ENCODE results near the gene ACTMAP. TPM values are rescaled to one million over a fixed set of nuclear protein-coding genes. Genes with fewer than 3 reads are reported as not detected.
A peak's percentile ranks its signal among the peaks of the same experiment; 100 is the strongest.

Gene ACTMAP
- total and polyA plus RNA-seq, 9 of the 15 experiments (the other 6 are each of a cell fraction or from before 2014, with no cell fraction given), result 1.7 to 16.6 (median 4.9) TPM

- no peak for TF ChIP-seq FOXO4 (CRISPR knock-in tag; IDR thresholded peaks at IDR 0.05)
- peak; percentile 90; the same call in 1 of the 2 replicates for TF ChIP-seq ZNF740 (CRISPR knock-in tag; IDR thresholded peaks at IDR 0.05)
- TF ChIP-seq ZNF740 (tag; IDR thresholded peaks at IDR 0.05), result no peak
- no peak for TF ChIP-seq CBX5 (IDR thresholded peaks at IDR 0.05; ENCODE audit: borderline replicate concordance, low read depth)
- TF ChIP-seq NFRKB (IDR thresholded peaks at IDR 0.05; ENCODE audit: low read depth), result no peak
- no peak for TF ChIP-seq NCOA4 (IDR thresholded peaks at IDR 0.05; ENCODE audit: partially characterized antibody)
- TF ChIP-seq ATF7 (IDR thresholded peaks at IDR 0.05), result no peak
- TF ChIP-seq NKRF (IDR thresholded peaks at IDR 0.05; ENCODE audit: borderline replicate concordance), result no peak
- no peak for TF ChIP-seq RBM15 (IDR thresholded peaks at IDR 0.05; ENCODE audit: insufficient read depth, low read length)
- no peak for TF ChIP-seq DACH1 (IDR thresholded peaks at IDR 0.05; ENCODE audit: partially characterized antibody)
- TF ChIP-seq AFF1 (IDR thresholded peaks at IDR 0.05; ENCODE audit: low read depth in 1 of 2, partially characterized antibody in 2 of 2), result no peak
- no peak for TF ChIP-seq MAFG (tag; conservative IDR thresholded peaks at IDR 0.05)
- no peak for TF ChIP-seq ATF1 (CRISPR knock-in tag; IDR thresholded peaks at IDR 0.05)
- TF ChIP-seq ATF1 (tag; IDR thresholded peaks at IDR 0.05), result no peak
- no peak for TF ChIP-seq DMBX1 (CRISPR knock-in tag; IDR thresholded peaks at IDR 0.05; ENCODE audit: borderline replicate concordance)
- no peak for TF ChIP-seq HMGN3 (IDR thresholded peaks at IDR 0.05; ENCODE audit: borderline replicate concordance, extremely low read depth, insufficient read length, low read depth, low read length)
- TF ChIP-seq ZNF436 (CRISPR knock-in tag; IDR thresholded peaks at IDR 0.05), result no peak
- peak; percentile 8; the same call in 1 of the 2 replicates for TF ChIP-seq TFAP4 (CRISPR knock-in tag; IDR thresholded peaks at IDR 0.05; ENCODE audit: borderline replicate concordance)
- no peak for TF ChIP-seq PHB2 (IDR thresholded peaks at IDR 0.05; ENCODE audit: low read depth)
Observed at GRCh38 chr19:40691421-40692211, 58.7 kb downstream of the ACTMAP start (continued).

All from K562 (cell line).